GM21367 (cell line): ENCODE data around the gene RPL5.
"Not testable (repeated sequence)": the region's sequence is repeated elsewhere in the genome, so short reads cannot be mapped to it uniquely, and the experiment has no call there.

Experiments used
- ATAC-seq: cut with Tn5 transposase; IDR thresholded peaks from one replicate; pipeline ENCODE4 v1.9.1; 2021; ENCODE audit not compliant: unreplicated experiment

The RPL5 gene

GRCh38 chr1:92831762-92832536 is at the start of gene RPL5:
Gene RPL5, plus strand, starts transcription at chr1:92832040. Its CDS starts 75 bp downstream, at chr1:92832115.
- ATAC-seq = peak; percentile 87

DNA sequence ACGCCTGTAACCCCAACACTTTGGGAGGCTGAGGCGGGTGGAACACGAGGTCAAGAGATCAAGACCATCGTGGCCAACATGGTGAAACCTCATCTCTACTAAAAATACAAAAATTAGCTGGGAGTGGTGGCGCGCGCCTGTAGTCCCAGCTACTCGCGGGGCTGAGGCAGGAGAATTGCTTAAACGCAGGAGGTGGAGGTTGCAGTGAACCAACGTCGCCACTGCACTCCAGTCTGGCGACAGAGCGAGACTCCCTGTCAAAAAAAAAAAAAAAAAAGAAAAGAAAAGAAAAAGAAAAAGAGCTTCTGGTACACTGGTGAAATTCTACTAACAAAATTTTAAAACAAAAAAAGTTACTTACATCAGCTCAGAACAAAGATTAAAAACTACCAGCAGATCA is 48.3 kb upstream of the RPL5 start:
- ATAC-seq = not testable (repeated sequence)

GRCh38 chr1:92784021-92784638 is 47.7 kb upstream of the RPL5 start:
- no peak for ATAC-seq

DNA sequence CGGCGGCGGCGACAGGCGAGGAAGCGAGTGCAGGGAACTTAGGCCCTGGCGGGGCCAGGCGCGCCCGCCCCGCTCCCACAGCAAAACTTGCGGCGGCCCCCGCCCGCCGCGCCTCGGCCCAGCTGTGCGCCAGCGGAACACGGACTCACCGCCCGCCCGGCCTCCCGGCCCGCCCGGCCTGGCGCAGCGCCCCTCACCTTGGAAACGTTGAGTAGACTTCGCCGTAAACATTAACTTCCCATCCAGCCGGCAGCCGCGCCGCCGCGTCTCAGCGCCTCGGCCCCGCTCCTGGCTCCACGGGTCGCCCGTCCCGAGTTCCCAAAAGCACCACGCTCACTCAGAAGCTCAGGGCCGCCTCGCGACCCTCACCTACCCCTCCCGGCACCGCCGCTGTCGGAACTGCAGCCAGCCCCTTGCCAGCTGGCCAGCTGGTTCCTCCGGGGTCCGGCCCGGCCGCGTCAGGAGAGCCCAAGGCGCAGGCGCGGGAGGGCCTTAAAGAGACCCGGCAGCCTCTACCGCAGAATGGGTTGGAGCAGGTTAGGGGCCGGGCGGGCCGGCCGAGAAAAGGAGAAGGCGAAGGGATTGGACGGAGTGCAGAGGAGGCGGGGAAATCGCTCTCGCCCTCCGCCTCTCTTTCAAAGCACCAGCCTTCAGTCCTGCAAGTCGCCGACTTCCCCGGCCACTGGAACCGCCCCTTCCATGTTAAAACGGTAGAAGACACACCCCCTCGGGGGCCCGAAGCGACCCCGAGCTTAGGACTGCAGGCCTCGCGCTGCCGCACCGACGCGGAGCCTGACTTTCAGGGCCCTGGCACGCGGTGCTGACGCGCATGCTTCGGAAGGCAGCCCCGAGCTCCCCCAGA is 47.0 kb upstream of the RPL5 start, which contains the start of gene EVI5:
Gene EVI5, minus strand, starts transcription at position 470 of the 862 bp plus-strand sequence. CDS start 48,562 bp downstream, outside the sequence.
- peak; percentile 94 for ATAC-seq

DNA sequence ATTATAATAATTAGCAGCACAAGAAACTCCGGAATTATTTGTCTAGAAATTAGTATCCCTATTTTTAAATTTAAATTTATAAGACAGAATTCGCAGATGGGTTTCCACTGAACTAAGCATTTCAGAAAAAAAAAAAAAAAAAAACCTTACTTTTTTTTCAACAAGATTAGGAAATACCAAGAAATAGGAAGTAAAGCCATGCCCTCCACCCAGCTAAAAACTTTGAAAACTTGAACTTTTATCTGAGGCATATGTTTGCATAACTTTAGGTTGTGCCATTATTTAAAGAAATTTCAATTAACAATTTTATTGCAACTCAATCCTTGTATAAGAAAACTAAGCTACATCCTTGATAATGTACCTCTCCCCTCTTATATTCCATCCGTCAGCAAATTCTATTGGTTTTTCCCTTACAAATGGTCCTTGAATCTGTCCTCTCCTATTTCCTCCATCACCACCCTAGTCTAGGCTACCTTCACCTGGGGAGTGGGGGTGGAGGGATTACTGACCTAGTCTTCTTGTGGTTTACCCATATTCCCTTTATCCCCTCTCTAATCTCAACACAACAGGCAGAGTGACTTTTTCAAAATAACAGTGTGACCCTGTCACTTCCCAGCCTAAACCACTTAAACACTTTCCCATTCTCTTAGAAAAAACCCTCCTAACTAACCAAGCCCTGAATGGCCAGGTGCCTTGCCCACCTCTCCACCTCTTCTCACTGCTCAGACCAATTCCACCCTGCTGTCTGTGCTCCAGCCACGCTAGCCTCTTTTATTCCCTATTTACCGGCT is 45.5 kb upstream of the RPL5 start:
- no peak for ATAC-seq

DNA sequence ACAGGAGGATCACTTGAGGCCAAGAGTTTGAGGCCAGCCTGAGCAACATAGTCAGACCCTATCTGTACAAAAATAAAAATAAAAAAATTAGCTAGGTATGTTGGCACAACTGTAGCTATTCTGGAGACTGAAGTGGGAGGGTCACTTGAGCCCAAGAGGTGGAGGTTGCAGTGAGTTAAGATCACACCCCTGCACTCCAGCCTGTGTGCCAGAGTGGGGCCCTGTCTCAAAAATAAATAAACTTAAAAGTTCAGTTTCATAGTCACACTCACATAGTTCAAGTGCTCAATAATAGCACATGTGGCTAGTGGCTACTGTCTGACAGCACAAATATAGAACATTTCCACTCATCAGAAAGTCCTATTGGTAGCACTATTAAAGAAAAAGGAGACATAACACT is 41.8 kb upstream of the RPL5 start:
- no peak for ATAC-seq

GRCh38 chr1:92790867-92791266 is 41.0 kb upstream of the RPL5 start:
- ATAC-seq = no peak

DNA sequence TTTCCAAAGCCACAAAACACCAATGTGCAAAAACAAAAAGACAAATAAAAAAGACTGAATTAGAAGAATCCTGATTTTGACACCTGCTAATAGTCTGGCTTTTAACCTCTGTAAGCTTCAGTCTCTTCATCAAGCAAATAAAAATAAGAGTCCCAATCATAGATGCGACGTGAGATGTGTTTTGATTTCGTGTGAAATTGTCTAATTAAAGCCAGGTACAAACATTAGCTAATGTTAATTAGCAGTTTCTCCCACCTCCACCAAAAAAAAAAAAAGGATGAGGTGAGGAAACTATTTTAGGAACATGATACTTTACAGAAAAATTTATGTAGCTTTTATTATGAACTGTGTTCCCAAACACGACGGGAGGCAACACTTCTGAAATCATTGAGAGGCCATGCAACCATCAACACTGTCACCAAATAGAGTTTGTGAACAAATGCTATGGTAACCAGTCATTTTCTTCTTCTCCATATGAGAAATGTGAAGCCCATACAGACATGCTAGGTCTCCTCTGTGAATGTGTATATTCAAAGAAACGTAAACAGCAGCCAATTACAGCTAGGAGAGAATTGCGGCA is 40.3 kb upstream of the RPL5 start:
- ATAC-seq = no peak

DNA sequence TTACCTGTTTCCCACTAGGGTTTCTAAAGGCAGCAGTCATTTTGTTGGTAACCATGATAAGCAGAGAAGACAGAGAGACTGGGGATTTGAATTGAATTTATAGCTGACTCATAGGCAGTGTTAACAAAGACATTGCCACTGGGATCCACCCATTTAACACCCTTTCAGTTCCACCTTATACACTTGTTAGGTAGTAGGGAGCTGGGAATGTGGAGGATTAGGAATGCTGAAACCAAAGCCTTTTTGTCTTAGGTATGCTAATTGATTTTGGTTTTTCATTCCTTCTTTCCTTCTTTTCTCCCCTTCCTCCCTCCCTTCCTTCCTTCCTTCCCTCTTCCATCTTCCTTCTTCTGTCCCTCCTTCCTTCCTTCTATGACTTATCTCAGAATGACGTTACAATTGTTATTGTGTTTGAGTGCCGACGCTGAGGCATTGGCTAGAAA is 39.5 kb upstream of the RPL5 start:
- no peak for ATAC-seq

DNA sequence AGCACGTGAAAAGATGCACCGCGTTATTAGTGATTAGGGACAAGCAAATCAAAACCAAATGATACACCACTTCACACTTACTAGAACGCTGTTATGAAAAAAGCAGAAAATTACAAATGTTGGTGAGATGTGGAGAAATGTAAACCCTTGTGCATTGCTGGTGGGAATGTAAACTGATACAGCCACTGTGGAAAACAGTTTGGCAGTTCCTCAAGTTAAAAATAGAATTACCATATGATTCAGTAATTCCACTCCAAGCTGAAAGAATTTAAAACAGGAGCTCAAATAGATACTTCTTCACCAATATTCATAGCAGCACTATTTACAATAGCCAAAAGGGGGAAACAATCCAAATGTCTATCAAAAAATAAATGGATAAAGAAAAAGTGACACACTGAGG is 36.7 kb upstream of the RPL5 start:
- ATAC-seq = no peak

- ATAC-seq = no peak
These were observed 34.5 kb upstream of the RPL5 start for GRCh38 chr1:92797297-92797696.

DNA sequence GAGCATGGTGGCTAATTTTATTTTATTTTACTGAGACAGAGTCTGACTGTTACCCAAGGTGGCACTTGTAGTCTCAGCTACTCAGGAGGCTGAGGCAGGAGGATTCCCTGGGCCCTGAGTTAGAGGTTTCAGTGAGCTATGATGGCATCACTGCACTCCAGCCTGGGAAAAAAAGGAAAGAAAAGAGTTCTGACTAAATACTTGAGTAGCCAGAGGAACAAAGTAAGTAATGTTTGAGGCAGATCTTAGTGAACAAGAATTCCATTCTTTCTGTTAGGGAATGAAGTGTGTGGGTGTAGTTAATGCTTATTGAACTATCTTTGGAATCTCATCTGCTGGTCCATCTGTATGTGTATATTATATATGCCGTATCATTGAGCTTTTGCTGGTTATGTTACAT is 33.9 kb upstream of the RPL5 start:
- no peak for ATAC-seq

- no peak for ATAC-seq
These were observed 28.5 kb upstream of the RPL5 start for GRCh38 chr1:92803140-92803887.

DNA sequence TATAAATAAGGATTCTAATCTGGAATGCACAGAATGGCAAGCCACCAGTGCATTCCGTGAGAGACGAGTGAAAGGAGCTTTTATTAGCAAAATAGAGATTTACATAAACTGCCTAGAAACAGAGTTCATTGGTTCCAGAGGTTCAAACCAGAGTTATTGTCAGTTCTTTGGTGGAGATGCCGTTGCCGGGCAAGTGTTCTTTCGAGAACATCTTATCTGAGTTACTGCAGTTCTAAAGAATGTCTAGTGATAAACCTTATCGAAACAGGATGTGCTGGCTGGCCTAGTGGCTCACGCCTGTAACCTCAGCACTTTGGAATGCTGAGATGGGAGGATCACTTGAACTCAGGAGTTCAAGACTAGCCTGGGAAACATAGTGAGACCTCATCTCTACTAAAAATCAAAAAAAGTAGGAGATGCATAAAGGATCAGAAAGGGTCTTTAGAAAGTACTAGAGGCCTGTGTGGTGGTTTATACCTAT is 27.1 kb upstream of the RPL5 start:
- peak; percentile 38 for ATAC-seq

DNA sequence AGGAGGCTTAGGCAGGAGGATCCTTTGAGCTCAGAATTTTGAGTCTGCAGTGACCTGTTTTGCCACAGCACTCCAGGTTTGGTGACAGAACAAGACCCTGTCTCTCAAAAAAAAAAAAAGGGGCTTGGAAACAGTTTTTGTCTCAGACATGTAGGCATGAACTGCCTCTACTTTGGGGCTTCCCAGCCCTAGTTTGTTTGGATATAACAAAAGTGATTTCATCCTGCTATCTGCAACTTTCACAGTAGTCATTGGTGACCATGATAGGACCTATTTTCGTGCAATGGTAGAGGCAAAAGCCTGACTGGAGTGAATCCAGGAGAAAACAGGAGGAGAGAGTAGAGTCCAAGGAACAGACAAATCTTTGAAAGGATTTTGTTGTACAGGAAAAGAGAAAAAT is 26.6 kb upstream of the RPL5 start:
- ATAC-seq = no peak

- ATAC-seq = no peak
These were observed 23.5 kb upstream of the RPL5 start for GRCh38 chr1:92808381-92808780.

- no peak for ATAC-seq
These were observed 15.1 kb upstream of the RPL5 start for GRCh38 chr1:92816732-92817131.

GRCh38 chr1:92817137-92817697 is 14.6 kb upstream of the RPL5 start:
- ATAC-seq = no peak
